ENCODE results near the gene ZBTB20.

- TF ChIP-seq CTCF (IDR thresholded peaks at IDR 0.05): no peak
- no peak for TF ChIP-seq POLR2A (IDR thresholded peaks at IDR 0.05)
Measured at GRCh38 chr3:115156046-115156654, 9.1 kb upstream of the ZBTB20 start.

All from stomach (tissue), 4 donors.